ENCODE data around the gene VPS37D.

GRCh38 chr7:73683056-73683787, 15.6 kb downstream of the VPS37D start, which contains the start of the genes BUD23 and DNAJC30:
- TF ChIP-seq MXI1 (conservative IDR thresholded peaks at IDR 0.05; ENCODE audit: poor library complexity, severe bottlenecking) (peak; percentile 99), CTCF (IDR thresholded peaks at IDR 0.05; ENCODE audit: poor library complexity, severe bottlenecking) (no peak), RAD21 (conservative IDR thresholded peaks at IDR 0.05) (no peak), POLR2AphosphoS5 (IDR thresholded peaks at IDR 0.05) (peak; percentile 94), EP300 (conservative IDR thresholded peaks at IDR 0.05; ENCODE audit: poor library complexity, severe bottlenecking) (peak; percentile 13), EZH2 (IDR thresholded peaks at IDR 0.05; ENCODE audit: borderline replicate concordance, insufficient read depth, low read length, poor library complexity, severe bottlenecking) (no peak)
